NT2/D1 (cell line): ENCODE measurements around the gene F13A1.

ENCODE experiments used
- SUZ12 ChIP-seq: IDR thresholded peaks from 2 replicates; pipeline ENCODE4 v1.6.1; 2011; ENCODE audit not compliant: insufficient read length, insufficient read depth; ENCODE audit errors: extremely low read depth
- YY1 ChIP-seq: IDR thresholded peaks from 2 replicates; pipeline ENCODE4 v1.6.1; 2011; ENCODE audit not compliant: insufficient read length, insufficient read depth
- ZNF274 ChIP-seq: IDR thresholded peaks from 2 replicates; pipeline ENCODE4 v1.6.1; 2011; ENCODE audit warnings: mild to moderate bottlenecking, low read depth, low read length

GRCh38 chr6:6293317-6293716, 27.1 kb downstream of the F13A1 start:
- TF ChIP-seq YY1 = no peak
- no peak for TF ChIP-seq ZNF274
- no peak for TF ChIP-seq SUZ12
